A673 (cell line): ENCODE results near the gene KRT76. TPM values are rescaled to one million over a fixed set of nuclear protein-coding genes. Genes with fewer than 3 reads are reported as not detected.

Source experiments
- BruUV-seq: library from RNA; stranded (reverse); fragments of 400-500 nt; replicated peaks from 2 replicates; lab custom pipeline; 2021; lab: Mats Ljungman, UMichigan
- CTCF ChIA-PET: fragments of 300-600 bp; sonication (Branson Sonifier 250); formaldehyde crosslinking; loops from one replicate; lab custom pipeline; 2022; ENCODE audit warnings: antibody characterized with exemption; lab: Charles Lee
- POLR2A ChIA-PET: fragments of 300-600 bp; sonication (Branson Sonifier 250); formaldehyde crosslinking; loops from one replicate; lab custom pipeline; 2022; ENCODE audit warnings: antibody characterized with exemption; ENCODE audit not compliant: low non-redundant PET; lab: Charles Lee
- DNase-seq: peaks from one replicate; pipeline ENCODE4 v3.0.0-alpha.2; 2015; ENCODE audit warnings: low spot score
- H3K27ac ChIP-seq: fragments of 200-600 bp; sonication (generic); 2 replicates; pipeline ENCODE4 v1.5.1; 2016; ENCODE audit warnings: mixed run types, low read depth, mild to moderate bottlenecking, mixed read lengths, antibody characterized with exemption, low read length; ENCODE audit not compliant: poor library complexity, severe bottlenecking
- H3K27me3 ChIP-seq: fragments of 200-600 bp; sonication (generic); replicated peaks from 2 replicates; pipeline ENCODE4 v1.6.1; 2017; ENCODE audit warnings: mixed run types, low read depth, mild to moderate bottlenecking, mixed read lengths, antibody characterized with exemption, low read length; ENCODE audit not compliant: insufficient read depth, poor library complexity
- H3K36me3 ChIP-seq: fragments of 200-600 bp; sonication (generic); 2 replicates; pipeline ENCODE4 v1.6.1; 2016; ENCODE audit warnings: mixed run types, mild to moderate bottlenecking, mixed read lengths, antibody characterized with exemption, low read length; ENCODE audit not compliant: insufficient read depth, poor library complexity, severe bottlenecking
- H3K4me1 ChIP-seq: fragments of 200-600 bp; sonication (generic); 2 replicates; pipeline ENCODE4 v1.6.1; 2017; ENCODE audit warnings: mixed run types, mild to moderate bottlenecking, mixed read lengths, antibody characterized with exemption, low read length; ENCODE audit not compliant: insufficient read depth, poor library complexity, severe bottlenecking
- H3K4me3 ChIP-seq: fragments of 200-600 bp; sonication (generic); 2 replicates; pipeline ENCODE4 v1.5.1; 2016; ENCODE audit warnings: low read depth, mixed run types, mild to moderate bottlenecking, mixed read lengths, low read length; ENCODE audit not compliant: poor library complexity, severe bottlenecking
- H3K9me3 ChIP-seq: fragments of 200-600 bp; sonication (generic); 2 replicates; pipeline ENCODE4 v1.6.1; 2016; ENCODE audit warnings: mixed run types, low read depth, mild to moderate bottlenecking, mixed read lengths, antibody characterized with exemption, low read length; ENCODE audit not compliant: poor library complexity, severe bottlenecking
- CTCF ChIP-seq: fragments of 300-800, 200-600 bp; sonication (generic); conservative IDR thresholded peaks from 2 replicates; pipeline ENCODE4 v1.5.1; 2017; ENCODE audit warnings: low read depth, mild to moderate bottlenecking, antibody characterized with exemption, low read length, moderate library complexity, mixed read lengths
- EZH2 ChIP-seq: fragments of 200-600 bp; sonication (generic); IDR thresholded peaks from 2 replicates; pipeline ENCODE4 v1.6.1; 2017; ENCODE audit warnings: borderline replicate concordance, low read depth, mild to moderate bottlenecking, mixed read lengths, antibody characterized with exemption, low read length; ENCODE audit not compliant: poor library complexity, severe bottlenecking
- intact Hi-C: fragments of 100-400 bp; cut with micrococcal nuclease; formaldehyde crosslinking; loops from one replicate; pipeline ENCODE4 v1.10.0; 2022; ENCODE audit not compliant: unreplicated experiment
- total RNA-seq: library from RNA; stranded (reverse); gene quantifications from 2 replicates; pipeline ENCODE4 v1.2.3, GENCODE V29; 2021

KRT76 gene
- total RNA-seq, 1 experiment from 2014 or later: not detected

- CTCF ChIA-PET: no interaction called here
- Histone ChIP-seq H3K36me3 (no peaks in the 10 kb centered on the region), H3K4me1 (peaks cover 15% of the 10 kb centered on the region), H3K27ac (no peak overlapping the region), H3K9me3 (no peaks in the 10 kb centered on the region), H3K4me3 (no peak overlapping the region), H3K27me3 (no peaks in the 10 kb centered on the region)
- TF ChIP-seq CTCF (no peak), EZH2 (no peak)
- intact Hi-C loops: no loop called here
- DNase-seq: no peak
- no TSS peak for BruUV-seq
- POLR2A ChIA-PET: no interaction called here
These were observed 21.7 kb upstream of the KRT76 start for GRCh38 chr12:52798671-52799504.

GRCh38 chr12:52798003-52798670, 21.0 kb upstream of the KRT76 start:
- no peak for DNase-seq
- BruUV-seq: no TSS peak
- POLR2A ChIA-PET: no interaction called here

GRCh38 chr12:52797529-52797894, 20.4 kb upstream of the KRT76 start:
- peaks cover 9% of the 10 kb centered on the region for H3K4me1 ChIP-seq
- POLR2A ChIA-PET: no interaction called here
- no TSS peak for BruUV-seq
- no peaks in the 10 kb centered on the region for H3K9me3 ChIP-seq
- intact Hi-C loops: no loop called here
- H3K36me3 ChIP-seq: no peaks in the 10 kb centered on the region
- H3K27ac ChIP-seq: no peak overlapping the region
- CTCF ChIA-PET: no interaction called here
- TF ChIP-seq EZH2 (no peak), CTCF (no peak)
- no peak for DNase-seq
- H3K4me3 ChIP-seq: no peak overlapping the region
- H3K27me3 ChIP-seq: no peaks in the 10 kb centered on the region

More at GRCh38 chr12:52798003-52798670, 21.0 kb upstream of the KRT76 start:
- H3K27ac ChIP-seq: no peak overlapping the region
- CTCF ChIA-PET: no interaction called here
- intact Hi-C loops: no loop called here
- H3K36me3 ChIP-seq: no peaks in the 10 kb centered on the region
- H3K9me3 ChIP-seq: no peaks in the 10 kb centered on the region
- no peaks in the 10 kb centered on the region for H3K27me3 ChIP-seq
- no peak overlapping the region for H3K4me3 ChIP-seq
- peaks cover 9% of the 10 kb centered on the region for H3K4me1 ChIP-seq
- TF ChIP-seq CTCF (no peak), EZH2 (no peak)
